ENCODE data around the gene NCR1.
A peak's percentile ranks its signal among the peaks of the same experiment; 100 is the strongest.
"Not testable (repeated sequence)": the region's sequence is repeated elsewhere in the genome, so short reads cannot be mapped to it uniquely, and the experiment has no call there.

Gene NCR1

DNA sequence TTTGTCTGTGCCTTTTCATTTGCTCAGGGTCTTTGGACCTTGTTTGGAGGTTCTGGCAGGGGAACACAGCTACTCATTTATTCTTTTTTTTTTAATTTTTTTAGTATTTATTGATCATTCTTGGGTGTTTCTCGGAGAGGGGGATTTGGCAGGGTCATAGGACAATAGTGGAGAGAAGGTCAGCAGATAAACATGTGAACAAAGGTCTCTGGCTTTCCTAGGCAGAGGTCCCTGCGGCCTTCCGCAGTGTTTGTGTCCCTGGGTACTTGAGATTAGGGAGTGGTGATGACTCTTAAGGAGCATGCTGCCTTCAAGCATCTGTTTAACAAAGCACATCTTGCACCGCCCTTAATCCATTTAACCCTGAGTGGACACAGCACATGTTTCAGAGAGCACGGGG, 2.0 kb downstream of the NCR1 start:
- DNase-seq (ENCODE audit: low spot score), result not testable (repeated sequence)

DNA sequence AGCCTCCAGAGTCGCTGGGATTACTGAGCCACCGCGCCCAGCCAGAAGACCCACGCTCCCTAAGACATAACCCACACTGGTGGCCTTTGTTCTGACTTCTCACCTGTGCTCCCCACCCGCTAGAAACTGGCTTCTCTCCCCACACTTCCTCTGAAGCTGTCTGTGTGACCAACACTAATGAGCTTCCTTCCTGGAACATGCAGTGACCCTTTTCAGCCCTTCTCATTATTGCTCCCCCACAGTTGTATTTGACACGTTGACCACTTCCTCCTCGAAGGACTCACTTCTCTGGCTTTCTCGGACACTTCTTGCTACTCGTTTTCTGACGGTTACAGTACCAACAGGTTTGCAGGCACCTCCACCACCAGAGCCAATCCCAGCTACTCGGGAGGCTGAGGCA, 10.9 kb downstream of the NCR1 start:
- DNase-seq (ENCODE audit: low spot score), result no peak

DNA sequence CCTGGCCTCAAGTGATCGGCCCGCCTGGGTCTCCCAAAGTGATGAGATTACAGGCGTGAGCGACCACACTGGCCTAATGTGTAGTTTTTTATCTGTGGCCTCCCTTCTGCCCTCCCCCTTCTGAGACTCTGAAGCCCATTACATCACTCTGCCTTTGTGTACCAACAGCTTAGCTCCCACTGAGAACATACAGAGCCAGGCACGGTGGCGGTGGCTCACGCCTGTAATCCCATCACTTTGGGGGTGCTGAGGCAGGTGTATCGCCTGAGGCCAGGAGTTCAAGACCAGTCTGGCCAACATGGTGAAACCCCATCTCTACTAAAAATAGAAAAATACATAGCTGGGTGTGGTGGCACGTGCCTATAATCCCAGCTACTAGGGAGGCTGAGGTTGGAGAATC, 12.6 kb downstream of the NCR1 start:
- DNase-seq (ENCODE audit: low spot score), result no peak

DNA sequence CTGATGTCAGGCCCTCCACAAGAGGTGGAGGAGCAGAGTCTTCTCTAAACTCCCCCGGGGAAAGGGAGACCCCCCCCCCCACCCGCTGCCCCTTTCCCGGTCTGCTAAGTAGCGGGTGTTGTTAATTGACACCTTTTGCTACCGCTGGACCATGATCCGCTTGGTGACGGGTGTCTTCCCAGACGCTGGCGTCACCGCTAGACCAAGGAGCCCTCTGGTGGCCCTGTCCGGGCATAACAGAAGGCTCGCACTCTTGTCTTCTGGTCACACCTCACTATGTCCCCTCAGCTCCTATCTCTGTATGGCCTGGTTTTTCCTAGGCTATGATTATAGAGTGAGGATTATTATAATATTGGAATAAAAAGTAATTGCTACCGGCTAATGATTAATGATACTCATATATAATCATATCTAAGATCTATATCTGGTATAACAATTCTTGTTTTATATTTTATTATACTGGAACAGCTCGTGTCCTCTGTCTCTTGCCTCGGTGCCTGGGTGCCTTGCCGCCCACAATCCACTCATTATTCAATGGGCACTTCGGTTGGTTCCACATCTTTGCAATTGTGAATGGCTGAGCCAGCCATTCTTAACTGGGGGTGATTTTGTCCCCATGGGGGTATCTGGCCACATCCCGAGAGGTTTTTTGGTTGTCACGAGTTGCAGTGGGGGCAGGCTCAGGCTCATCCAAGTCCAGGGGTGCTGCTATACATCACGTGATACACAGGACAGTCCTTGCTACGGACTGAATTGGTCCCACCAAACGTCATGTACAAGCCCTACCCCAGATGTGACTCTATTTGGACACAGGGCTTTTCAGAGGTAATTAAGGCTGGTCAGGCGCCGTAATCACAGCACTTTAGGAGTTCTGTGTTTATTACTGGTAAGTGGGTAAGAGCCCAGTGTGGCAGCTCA, 14.0 kb downstream of the NCR1 start:
- not testable (repeated sequence) for DNase-seq (ENCODE audit: low spot score)

DNA sequence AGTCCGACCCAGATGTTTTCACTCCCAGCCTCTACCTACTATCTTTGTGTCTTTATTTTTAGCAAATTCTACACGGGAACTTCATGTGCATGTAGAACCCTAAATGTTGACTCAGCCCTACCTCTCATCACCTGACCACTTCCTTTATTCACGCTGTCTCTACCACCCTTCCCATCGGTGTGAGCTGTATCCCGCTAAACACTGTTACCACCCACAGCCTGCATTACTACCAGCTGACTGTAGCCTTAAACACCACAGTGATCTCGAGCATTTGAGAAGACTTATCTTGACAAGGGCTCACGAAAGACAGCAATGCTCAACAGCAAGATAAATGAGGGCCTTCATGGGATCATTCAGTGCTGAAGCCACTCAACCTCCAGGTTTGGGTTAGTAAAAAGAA, 15.1 kb downstream of the NCR1 start:
- DNase-seq (ENCODE audit: low spot score), result no peak

DNA sequence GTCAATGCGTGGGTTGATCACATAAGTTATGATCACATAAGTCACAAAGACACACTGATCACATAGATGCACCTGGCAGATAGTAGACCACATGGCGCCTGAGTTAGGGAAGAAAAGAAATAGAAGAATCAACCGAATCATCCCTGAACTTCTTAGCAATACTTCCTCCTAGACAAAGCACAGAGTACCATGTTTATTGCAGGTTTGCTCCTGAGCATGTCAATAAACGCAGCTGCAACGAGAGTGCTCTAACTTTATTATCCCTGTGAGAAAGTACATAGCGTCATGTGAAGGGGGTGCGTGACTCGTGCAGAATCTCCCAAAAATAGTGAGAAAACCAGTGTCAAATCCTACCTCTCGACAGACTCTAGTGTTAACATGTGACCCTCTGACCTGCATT, 17.3 kb downstream of the NCR1 start:
- no peak for DNase-seq (ENCODE audit: low spot score)

DNA sequence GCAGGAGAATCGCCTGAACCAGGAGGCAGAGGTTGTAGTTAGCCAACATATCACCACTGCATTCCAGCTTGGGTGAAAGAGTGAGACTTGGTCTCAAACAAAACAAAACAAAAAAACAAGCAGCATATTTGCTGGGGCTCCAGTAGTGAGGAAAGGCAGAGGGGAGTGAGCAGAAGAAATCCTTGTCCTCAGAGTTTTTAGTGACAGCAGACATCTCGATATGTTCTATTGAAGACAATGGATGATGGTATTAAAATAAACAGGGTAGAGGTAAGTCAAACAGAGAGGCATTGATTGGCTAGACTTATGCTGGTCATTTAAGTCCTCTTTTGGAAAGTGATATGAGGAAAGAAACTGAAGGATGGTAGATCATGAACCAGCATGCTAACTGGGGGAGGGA, 22.4 kb downstream of the NCR1 start:
- peak; percentile 3 for DNase-seq (ENCODE audit: low spot score)

DNA sequence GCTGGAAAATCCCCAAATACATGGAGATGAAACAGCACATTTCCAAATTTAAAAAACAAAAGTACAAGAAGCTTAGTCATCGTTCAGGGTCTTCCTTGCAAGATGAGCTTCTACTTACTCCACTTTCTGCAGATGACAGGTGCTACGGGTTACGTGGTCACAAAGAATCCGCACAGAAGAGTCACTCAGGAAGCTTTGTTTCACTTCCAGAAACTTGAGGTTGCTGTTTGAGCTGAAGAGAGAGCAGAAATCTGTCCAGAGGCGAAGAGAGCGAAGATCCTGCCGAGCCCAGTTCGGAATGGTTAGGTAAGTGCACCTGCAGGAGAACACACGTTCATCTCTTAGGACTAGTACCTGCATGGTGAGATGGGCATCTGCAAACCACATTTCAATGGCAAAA, 32.0 kb downstream of the NCR1 start:
- no peak for DNase-seq (ENCODE audit: low spot score)

DNA sequence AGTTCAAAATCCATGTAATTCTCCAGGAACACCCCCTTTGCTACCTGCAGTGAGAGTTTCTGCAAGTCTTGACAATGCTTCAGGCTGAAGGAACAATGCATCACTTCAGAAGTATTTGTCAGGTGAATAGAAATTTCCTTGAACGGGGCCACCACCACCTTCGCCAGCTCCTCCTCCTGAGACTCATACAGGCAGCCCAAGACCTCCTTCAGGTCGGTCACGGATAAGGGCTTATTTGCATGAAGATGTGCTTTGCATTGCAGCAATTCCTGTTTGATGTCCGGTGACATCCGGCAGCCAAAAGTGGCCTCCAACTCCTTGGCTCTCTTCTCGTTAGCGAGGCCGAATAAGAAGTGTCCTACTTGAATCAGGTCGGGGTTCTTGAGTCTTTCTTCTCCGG, 33.0 kb downstream of the NCR1 start:
- no peak for DNase-seq (ENCODE audit: low spot score)

DNA sequence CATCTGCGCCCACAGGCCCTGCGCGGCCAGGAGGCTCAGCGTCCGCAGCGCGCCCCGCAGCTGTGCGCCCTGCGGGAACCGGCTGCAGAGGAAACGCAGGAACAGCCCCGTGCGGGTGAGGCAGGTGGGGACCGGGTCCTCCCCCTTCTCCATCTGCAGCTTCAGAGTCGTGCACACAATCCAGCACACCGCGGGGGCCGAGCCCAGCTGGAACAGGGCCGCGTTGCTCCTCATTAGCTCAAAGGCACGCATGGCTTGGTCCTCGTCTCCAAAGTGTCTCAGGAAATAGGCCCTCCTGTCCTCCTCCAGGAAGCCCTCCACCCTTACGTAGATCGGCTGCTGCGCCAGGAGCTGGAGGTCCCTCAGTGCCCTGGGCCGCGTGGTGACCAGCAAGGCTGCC, 33.6 kb downstream of the NCR1 start:
- DNase-seq (ENCODE audit: low spot score), result not testable (repeated sequence)

DNA sequence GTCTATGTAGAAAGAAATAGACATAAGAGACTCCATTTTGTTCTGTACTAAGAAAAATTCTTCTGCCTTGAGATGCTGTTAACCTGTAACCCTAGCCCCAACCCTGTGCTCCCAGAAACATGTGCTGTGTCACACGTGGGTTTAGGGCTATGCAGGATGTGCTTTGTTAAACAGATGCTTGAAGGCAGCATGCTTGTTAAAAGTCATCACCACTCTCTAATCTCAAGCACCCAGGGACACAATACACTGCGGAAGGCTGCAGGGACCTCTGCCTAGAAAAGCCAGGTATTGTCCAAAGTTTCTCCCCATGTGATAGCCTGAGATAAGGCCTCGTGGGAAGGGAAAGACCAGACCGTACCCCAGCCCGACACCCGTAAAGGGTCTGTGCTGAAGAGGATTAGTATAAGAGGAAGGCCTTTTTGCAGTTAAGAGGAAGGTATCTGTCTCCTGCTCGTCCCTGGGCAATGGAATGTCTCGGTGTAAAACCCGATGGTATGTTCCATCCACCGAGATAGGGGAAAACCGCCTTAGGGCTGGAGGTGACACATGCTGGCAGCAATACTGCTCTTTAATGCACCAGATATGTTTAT, 37.9 kb downstream of the NCR1 start:
- not testable (repeated sequence) for DNase-seq (ENCODE audit: low spot score)

DNA sequence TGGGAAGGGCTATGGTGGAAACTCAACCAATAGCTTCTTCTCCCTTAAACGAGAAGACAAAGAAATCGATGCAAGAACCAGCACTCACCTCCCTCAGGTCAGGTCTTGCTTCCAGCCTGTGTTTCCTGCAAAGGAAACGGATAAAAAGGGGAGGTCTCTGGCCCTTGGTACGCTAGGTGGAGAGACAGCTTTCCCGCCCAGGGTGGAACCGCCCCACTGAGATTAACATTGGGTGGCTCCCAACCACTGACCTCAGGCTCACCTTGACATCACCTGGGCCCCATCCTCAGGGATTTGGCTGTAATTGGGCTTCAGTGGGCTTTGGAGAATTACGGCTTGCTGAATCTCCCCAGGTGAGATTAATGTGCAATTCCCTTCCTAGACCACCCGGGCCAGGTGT, 41.4 kb downstream of the NCR1 start, which contains the start of gene NLRP7:
TSS of gene NLRP7 (minus strand) at position 150 of the 400 bp plus-strand sequence.
- DNase-seq (ENCODE audit: low spot score), result no peak

DNA sequence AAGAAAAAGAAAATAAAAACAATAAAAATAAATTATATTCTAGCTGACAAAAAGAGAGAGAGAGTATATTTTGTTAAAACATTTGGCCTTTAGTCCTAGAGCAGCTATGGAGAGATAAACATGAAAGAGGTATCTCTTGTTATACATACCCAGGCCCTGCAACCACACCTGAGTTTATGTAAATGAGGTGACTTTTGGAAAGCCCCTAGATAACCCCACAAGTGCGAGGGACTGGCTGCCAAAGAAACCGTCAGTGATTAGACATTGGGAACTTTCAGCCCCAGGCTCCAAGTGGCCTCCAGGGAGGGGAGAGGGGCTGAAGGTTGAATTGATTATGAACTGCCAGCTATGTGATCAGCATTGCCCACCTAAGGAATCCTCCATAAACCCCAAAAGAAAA, 43.5 kb downstream of the NCR1 start:
- no peak for DNase-seq (ENCODE audit: low spot score)

DNA sequence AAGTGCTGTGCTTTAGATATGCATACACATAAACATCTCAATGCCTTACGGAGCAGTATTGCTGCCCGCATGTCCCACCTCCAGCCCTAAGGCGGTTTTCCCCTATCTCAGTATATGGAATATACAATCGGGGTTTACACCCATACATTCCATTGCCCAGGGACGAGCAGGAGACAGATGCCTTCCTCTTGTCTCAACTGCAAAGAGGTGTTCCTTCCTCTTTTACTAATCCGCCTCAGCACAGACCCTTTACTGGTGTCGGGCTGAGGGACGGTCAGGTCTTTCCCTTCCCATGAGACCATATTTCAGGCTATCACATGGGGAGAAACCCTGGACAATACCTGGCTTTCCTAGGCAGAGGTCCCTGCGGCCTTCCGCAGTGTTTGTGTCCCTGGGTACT, 44.6 kb downstream of the NCR1 start:
- not testable (repeated sequence) for DNase-seq (ENCODE audit: low spot score)

DNA sequence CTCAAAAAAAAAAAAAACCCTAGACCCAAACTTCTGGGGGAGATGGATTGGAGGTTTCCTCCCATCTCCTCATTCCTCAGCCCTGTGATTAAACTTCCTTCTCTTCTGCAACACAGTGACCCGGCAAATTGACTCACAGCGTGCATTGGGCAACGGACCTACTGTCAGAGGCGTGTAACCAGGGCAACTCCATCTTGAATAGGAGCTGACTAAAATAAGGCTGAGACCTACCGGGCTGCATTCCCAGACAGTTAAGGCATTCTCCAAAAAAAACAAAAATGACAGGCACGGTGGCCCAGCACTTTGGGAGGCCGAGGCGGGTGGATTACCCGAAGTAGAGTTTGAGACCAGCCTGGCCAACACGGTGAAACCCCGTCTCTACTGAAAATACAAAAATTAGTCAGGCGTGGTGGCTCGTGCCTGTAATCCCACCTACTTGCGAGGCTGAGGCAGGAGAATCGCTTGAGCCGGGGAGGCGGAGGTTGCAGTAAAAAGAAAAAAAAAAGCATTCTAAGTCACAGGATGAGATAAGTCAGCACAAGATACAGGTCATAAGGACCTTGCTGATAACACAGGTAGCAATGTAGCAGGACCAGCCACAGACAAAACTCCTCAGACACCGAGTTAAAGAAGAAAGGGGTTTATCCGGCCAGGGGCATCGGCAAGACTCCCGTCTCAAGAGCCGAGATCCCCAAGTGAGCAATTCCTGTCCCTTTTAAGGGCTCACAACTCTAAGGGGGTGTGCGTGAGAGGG, 46.8 kb downstream of the NCR1 start:
- peak; percentile 7 for DNase-seq (ENCODE audit: low spot score)

DNA sequence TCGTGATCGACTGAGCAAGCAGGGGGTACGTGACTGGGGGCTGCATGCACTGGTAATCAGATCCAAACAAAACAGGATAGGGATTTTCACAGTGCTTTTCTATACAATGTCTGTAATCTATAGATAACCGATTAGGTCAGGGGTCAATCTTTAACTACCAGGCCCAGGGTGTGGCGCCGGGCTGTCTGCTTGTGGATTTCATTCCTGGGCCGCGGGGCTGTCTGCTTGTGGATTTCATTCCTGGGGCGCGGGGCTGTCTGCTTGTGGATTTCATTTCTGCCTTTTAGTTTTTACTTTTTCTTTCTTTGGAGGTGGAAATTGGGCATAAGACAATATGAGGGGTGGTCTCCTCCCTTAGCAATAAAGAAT, 47.4 kb downstream of the NCR1 start:
- not testable (repeated sequence) for DNase-seq (ENCODE audit: low spot score)

DNA sequence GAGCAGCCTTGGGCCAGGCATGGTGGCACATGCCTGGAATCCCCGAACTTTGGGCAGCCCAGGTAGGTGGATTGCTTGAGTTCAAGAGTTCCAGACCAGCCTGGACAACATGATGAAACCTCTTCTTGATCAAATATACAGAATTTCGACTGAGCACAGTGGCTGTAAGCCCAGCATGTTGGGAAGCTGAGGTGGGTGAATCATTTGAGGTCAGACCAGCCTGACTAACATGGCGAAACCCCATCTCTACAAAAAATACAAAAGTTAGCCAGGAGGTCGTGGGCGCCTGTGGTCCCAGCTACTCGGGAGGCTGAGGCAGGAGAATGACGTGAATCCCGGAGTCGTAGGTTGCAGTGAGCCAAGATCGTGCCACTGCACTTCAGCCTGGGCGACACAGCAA, 49.4 kb downstream of the NCR1 start:
- DNase-seq (ENCODE audit: low spot score), result no peak

DNA sequence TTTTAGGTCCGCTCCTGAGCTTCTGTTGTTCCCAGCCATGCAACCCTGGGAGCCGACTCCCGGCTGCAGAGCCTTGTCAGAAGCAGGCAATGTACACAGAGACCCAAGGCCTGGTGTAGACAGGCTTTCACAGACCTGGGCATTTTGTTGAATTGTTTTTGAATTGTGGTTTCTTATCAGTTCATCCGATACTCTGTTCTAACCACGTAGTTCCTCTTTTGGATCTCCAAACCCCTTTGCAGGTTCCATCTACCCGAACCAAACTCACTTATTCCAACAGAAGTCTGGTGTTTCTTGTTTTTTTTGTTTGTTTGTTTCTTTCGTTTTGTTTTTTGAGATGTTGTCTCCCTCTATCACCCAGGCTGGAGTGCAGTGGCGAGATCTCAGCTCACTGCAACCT, 53.9 kb downstream of the NCR1 start:
- DNase-seq (ENCODE audit: low spot score), result no peak
